ENCODE measurements around the gene ANGPTL2.

ANGPTL2 gene

GRCh38 chr9:127107171-127107928 is 15.1 kb downstream of the ANGPTL2 start:
- no peaks in the 10 kb centered on the region for H3K9me3 ChIP-seq (ENCODE audit: control insufficient read depth, insufficient read depth, low read length)
- H3K36me3 ChIP-seq (ENCODE audit: insufficient read depth, low read length) = no peaks in the 10 kb centered on the region; the same call in 1 of the 2 replicates
- peaks cover 11% of the 10 kb centered on the region for H3K4me1 ChIP-seq (ENCODE audit: insufficient read depth, low read length)
- no peak overlapping the region for H3K9ac ChIP-seq (ENCODE audit: low read depth, low read length)

- H3K36me3 ChIP-seq (ENCODE audit: insufficient read depth, low read length) = no peaks in the 10 kb centered on the region; the same call in 1 of the 2 replicates
- H3K4me1 ChIP-seq (ENCODE audit: insufficient read depth, low read length) = peaks cover 3% of the 10 kb centered on the region
- H3K9ac ChIP-seq (ENCODE audit: low read depth, low read length) = no peak overlapping the region
- no peaks in the 10 kb centered on the region for H3K9me3 ChIP-seq (ENCODE audit: control insufficient read depth, insufficient read depth, low read length)
Observed at GRCh38 chr9:127106466-127106855, 16.0 kb downstream of the ANGPTL2 start.

- Histone ChIP-seq H3K36me3 (ENCODE audit: insufficient read depth, low read length) (no peaks in the 10 kb centered on the region; the same call in 1 of the 2 replicates), H3K9ac (ENCODE audit: low read depth, low read length) (no peak overlapping the region), H3K4me1 (ENCODE audit: insufficient read depth, low read length) (no peaks in the 10 kb centered on the region), H3K9me3 (ENCODE audit: control insufficient read depth, insufficient read depth, low read length) (no peaks in the 10 kb centered on the region)
Observed at GRCh38 chr9:127105805-127106465, 16.5 kb downstream of the ANGPTL2 start.

GRCh38 chr9:127104581-127105311 is 17.7 kb downstream of the ANGPTL2 start:
- no peaks in the 10 kb centered on the region; the same call in 1 of the 2 replicates for H3K36me3 ChIP-seq (ENCODE audit: insufficient read depth, low read length)
- no peaks in the 10 kb centered on the region for H3K9me3 ChIP-seq (ENCODE audit: control insufficient read depth, insufficient read depth, low read length)
- H3K9ac ChIP-seq (ENCODE audit: low read depth, low read length) = no peak overlapping the region
- no peaks in the 10 kb centered on the region for H3K4me1 ChIP-seq (ENCODE audit: insufficient read depth, low read length)

GRCh38 chr9:127102788-127103187 is 19.6 kb downstream of the ANGPTL2 start:
- Histone ChIP-seq H3K4me1 (ENCODE audit: insufficient read depth, low read length) (no peaks in the 10 kb centered on the region), H3K9me3 (ENCODE audit: control insufficient read depth, insufficient read depth, low read length) (no peaks in the 10 kb centered on the region), H3K9ac (ENCODE audit: low read depth, low read length) (no peak overlapping the region), H3K36me3 (ENCODE audit: insufficient read depth, low read length) (no peaks in the 10 kb centered on the region; the same call in 1 of the 2 replicates)

- Histone ChIP-seq H3K9me3 (ENCODE audit: control insufficient read depth, insufficient read depth, low read length) (no peaks in the 10 kb centered on the region), H3K9ac (ENCODE audit: low read depth, low read length) (no peak overlapping the region), H3K36me3 (ENCODE audit: insufficient read depth, low read length) (no peaks in the 10 kb centered on the region), H3K4me1 (ENCODE audit: insufficient read depth, low read length) (no peaks in the 10 kb centered on the region)
Observed at GRCh38 chr9:127102176-127102575, 20.3 kb downstream of the ANGPTL2 start.

- Histone ChIP-seq H3K9ac (ENCODE audit: low read depth, low read length) (no peak overlapping the region), H3K9me3 (ENCODE audit: control insufficient read depth, insufficient read depth, low read length) (no peaks in the 10 kb centered on the region), H3K4me1 (ENCODE audit: insufficient read depth, low read length) (no peaks in the 10 kb centered on the region), H3K36me3 (ENCODE audit: insufficient read depth, low read length) (no peaks in the 10 kb centered on the region)
Observed at GRCh38 chr9:127099664-127100063, 22.8 kb downstream of the ANGPTL2 start.

- H3K4me1 ChIP-seq (ENCODE audit: insufficient read depth, low read length) = no peaks in the 10 kb centered on the region
- no peaks in the 10 kb centered on the region for H3K36me3 ChIP-seq (ENCODE audit: insufficient read depth, low read length)
- H3K9me3 ChIP-seq (ENCODE audit: control insufficient read depth, insufficient read depth, low read length) = no peaks in the 10 kb centered on the region
- H3K9ac ChIP-seq (ENCODE audit: low read depth, low read length) = no peak overlapping the region
Observed at GRCh38 chr9:127098916-127099553, 23.4 kb downstream of the ANGPTL2 start.

GRCh38 chr9:127097683-127098082 is 24.8 kb downstream of the ANGPTL2 start:
- no peaks in the 10 kb centered on the region for H3K36me3 ChIP-seq (ENCODE audit: insufficient read depth, low read length)
- no peak overlapping the region for H3K9ac ChIP-seq (ENCODE audit: low read depth, low read length)
- H3K4me1 ChIP-seq (ENCODE audit: insufficient read depth, low read length) = no peaks in the 10 kb centered on the region
- no peaks in the 10 kb centered on the region for H3K9me3 ChIP-seq (ENCODE audit: control insufficient read depth, insufficient read depth, low read length)

- H3K9me3 ChIP-seq (ENCODE audit: control insufficient read depth, insufficient read depth, low read length) = no peaks in the 10 kb centered on the region
- no peaks in the 10 kb centered on the region for H3K4me1 ChIP-seq (ENCODE audit: insufficient read depth, low read length)
- H3K36me3 ChIP-seq (ENCODE audit: insufficient read depth, low read length) = no peaks in the 10 kb centered on the region
Observed at GRCh38 chr9:127096208-127096607, 26.2 kb downstream of the ANGPTL2 start.

GRCh38 chr9:127095411-127095810 is 27.0 kb downstream of the ANGPTL2 start:
- H3K4me1 ChIP-seq (ENCODE audit: insufficient read depth, low read length) = no peaks in the 10 kb centered on the region
- no peaks in the 10 kb centered on the region for H3K36me3 ChIP-seq (ENCODE audit: insufficient read depth, low read length)
- no peak overlapping the region for H3K9ac ChIP-seq (ENCODE audit: low read depth, low read length)
- H3K9me3 ChIP-seq (ENCODE audit: control insufficient read depth, insufficient read depth, low read length) = no peaks in the 10 kb centered on the region

More at GRCh38 chr9:127096208-127096607, 26.2 kb downstream of the ANGPTL2 start:
- no peak overlapping the region for H3K9ac ChIP-seq (ENCODE audit: low read depth, low read length)

GRCh38 chr9:127093319-127094020 is 29.0 kb downstream of the ANGPTL2 start:
- Histone ChIP-seq H3K4me1 (ENCODE audit: insufficient read depth, low read length) (no peaks in the 10 kb centered on the region), H3K9me3 (ENCODE audit: control insufficient read depth, insufficient read depth, low read length) (no peaks in the 10 kb centered on the region), H3K36me3 (ENCODE audit: insufficient read depth, low read length) (no peaks in the 10 kb centered on the region), H3K9ac (ENCODE audit: low read depth, low read length) (no peak overlapping the region)

- no peaks in the 10 kb centered on the region for H3K9me3 ChIP-seq (ENCODE audit: control insufficient read depth, insufficient read depth, low read length)
- H3K4me1 ChIP-seq (ENCODE audit: insufficient read depth, low read length) = no peaks in the 10 kb centered on the region
- H3K36me3 ChIP-seq (ENCODE audit: insufficient read depth, low read length) = no peaks in the 10 kb centered on the region
- H3K9ac ChIP-seq (ENCODE audit: low read depth, low read length) = no peak overlapping the region
Observed at GRCh38 chr9:127092041-127092608, 30.3 kb downstream of the ANGPTL2 start.

Measured in ES-I3 (cell line).